Testis (tissue), 3 donors: ENCODE results near the gene SYDE1. TPM values are rescaled to one million over a fixed set of nuclear protein-coding genes. Genes with fewer than 3 reads are reported as not detected.

Source experiments
- DNase-seq: peaks from one replicate; pipeline ENCODE4 v3.0.0-alpha.2; 2019
- H3K27ac ChIP-seq, 2 donors: fragments of 200-600 bp; sonication (generic); one replicate each; pipeline ENCODE4 v1.5.1; 2019
- H3K27me3 ChIP-seq: fragments of 200-600 bp; sonication (generic); one replicate; pipeline ENCODE4 v1.5.1; 2019
- H3K36me3 ChIP-seq: fragments of 200-600 bp; sonication (generic); one replicate; pipeline ENCODE4 v1.5.1; 2017; ENCODE audit warnings: low read depth; ENCODE audit errors: missing control alignments
- H3K4me1 ChIP-seq: fragments of 200-600 bp; sonication (generic); one replicate; pipeline ENCODE4 v1.5.1; 2019
- H3K4me3 ChIP-seq, 2 donors: fragments of 200-600 bp; sonication (generic); one replicate each; pipeline ENCODE4 v1.5.1; 2017 to 2019
- H3K9me3 ChIP-seq: fragments of 200-600 bp; sonication (generic); one replicate; pipeline ENCODE4 v1.5.1; 2017
- POLR2A ChIP-seq: fragments of 450-650 bp; IDR thresholded peaks from one replicate; pipeline ENCODE4 v1.6.1; 2017; ENCODE audit warnings: antibody characterized with exemption, mild to moderate bottlenecking, moderate library complexity
- WGBS, 2 donors: methylation state at CpG; one replicate each; pipeline ENCODE4 v1.1.5; 2018; 5-methylcytosine and 5-hydroxymethylcytosine counted together
- intact Hi-C: fragments of 100-400 bp; cut with DNase I; formaldehyde crosslinking; loops from one replicate; pipeline ENCODE4 v1.15.1; 2023; ENCODE audit warnings: low total_unique reads
- polyA plus RNA-seq: library from polyadenylated mRNA; stranded (reverse); fragments of 350-450 nt; fragmentation: Illumina TruSeq; extraction: RNeasy Lipid Tissue Mini Kit (QIAGEN cat#74804); gene quantifications from one replicate; pipeline ENCODE4 v1.2.3, GENCODE V29; 2014; ENCODE audit warnings: low read depth, low replicate concordance; ENCODE audit not compliant: insufficient read depth
- total RNA-seq, 2 donors: library from RNA; depleted of rRNA; stranded (reverse); fragments of >200 nt; gene quantifications; one replicate each; pipeline ENCODE4 v1.2.3, GENCODE V29; 2016
- TF ChIP-seq, protein P1 (sequence below), 3 experiments: fragments of 450-650 bp in 2 of 3; fragments of 200-600 bp in 1 of 3; sonication (generic) in 1 of 3; IDR thresholded peaks; one replicate each; pipeline ENCODE4 v1.5.1; 2016 to 2019; ENCODE audit warnings: antibody characterized with exemption in 3 of 3, mild to moderate bottlenecking in 2 of 3, moderate library complexity in 1 of 3

SYDE1 gene
- total and polyA plus RNA-seq, 3 donors from 2014 or later: 6.7 to 12.3 (median 9.3) TPM

DNA sequence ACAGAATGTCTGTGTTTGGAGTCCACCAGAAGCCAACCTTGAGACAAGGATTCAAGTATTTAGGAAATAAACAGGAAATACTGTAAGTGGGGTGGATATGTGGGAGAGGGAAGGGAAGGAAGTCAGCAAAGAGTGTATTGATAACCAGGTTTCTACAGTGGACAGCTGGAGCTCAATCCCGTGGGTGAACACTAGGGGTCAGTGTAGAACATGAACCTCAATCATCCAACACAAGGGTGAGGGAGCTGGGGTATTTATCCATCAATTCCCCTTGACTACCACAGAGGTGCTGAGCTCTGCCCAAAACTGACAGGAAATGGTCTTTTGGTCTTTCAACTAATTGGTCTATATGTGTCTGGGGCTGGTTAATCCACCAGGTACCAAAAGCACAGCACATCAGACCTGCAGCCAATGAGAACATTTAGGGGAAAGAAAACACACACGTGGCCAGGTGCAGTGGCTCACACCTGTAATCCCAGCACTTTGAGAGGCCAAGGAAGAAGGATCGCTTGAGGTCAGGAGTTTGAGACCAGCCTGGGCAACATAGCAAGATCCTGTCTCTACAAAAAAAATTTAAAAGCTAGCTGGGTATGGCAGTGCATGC lies 5.6 kb upstream of the SYDE1 start:
- WGBS, 2 donors: 64 to 69% methylated on average over 3 of the region's 3 CpGs
- no peak for TF ChIP-seq POLR2A
- TF ChIP-seq, protein P1, sequence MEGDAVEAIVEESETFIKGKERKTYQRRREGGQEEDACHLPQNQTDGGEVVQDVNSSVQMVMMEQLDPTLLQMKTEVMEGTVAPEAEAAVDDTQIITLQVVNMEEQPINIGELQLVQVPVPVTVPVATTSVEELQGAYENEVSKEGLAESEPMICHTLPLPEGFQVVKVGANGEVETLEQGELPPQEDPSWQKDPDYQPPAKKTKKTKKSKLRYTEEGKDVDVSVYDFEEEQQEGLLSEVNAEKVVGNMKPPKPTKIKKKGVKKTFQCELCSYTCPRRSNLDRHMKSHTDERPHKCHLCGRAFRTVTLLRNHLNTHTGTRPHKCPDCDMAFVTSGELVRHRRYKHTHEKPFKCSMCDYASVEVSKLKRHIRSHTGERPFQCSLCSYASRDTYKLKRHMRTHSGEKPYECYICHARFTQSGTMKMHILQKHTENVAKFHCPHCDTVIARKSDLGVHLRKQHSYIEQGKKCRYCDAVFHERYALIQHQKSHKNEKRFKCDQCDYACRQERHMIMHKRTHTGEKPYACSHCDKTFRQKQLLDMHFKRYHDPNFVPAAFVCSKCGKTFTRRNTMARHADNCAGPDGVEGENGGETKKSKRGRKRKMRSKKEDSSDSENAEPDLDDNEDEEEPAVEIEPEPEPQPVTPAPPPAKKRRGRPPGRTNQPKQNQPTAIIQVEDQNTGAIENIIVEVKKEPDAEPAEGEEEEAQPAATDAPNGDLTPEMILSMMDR (IDR thresholded peaks at IDR 0.05): peak in 2 of 3 experiments; percentile 56 to 63
- Histone ChIP-seq H3K9me3 (no peaks in the 10 kb centered on the region), H3K27me3 (no peaks in the 10 kb centered on the region), H3K4me1 (no peaks in the 10 kb centered on the region), H3K36me3 (no peaks in the 10 kb centered on the region), H3K27ac (no peak overlapping the region), H3K4me3 (no peak overlapping the region)
- peak; percentile 72 for DNase-seq
- intact Hi-C loops: no loop called here

DNA sequence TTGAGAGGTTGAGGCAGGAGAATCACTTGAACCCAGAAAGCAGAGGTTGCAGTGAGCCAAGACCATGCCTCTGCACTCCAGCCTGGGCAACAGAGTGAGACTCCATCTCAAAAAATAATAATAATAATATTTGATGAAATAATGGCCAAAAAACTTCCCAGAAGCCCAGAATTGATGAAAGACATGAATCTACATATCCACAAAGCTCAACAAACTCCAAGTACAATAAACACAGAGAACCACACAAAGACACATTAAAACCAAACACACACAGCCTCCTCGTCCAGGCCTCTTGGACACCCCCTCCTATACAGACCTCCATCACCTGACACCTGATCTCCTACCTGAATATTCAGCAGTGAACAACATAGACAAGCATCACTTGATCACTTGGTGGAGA lies 3.2 kb upstream of the SYDE1 start:
- intact Hi-C loops: no loop called here
- Histone ChIP-seq H3K4me1 (peaks cover 12% of the 10 kb centered on the region), H3K27ac (no peak overlapping the region), H3K4me3 (no peak overlapping the region), H3K36me3 (no peaks in the 10 kb centered on the region), H3K27me3 (no peaks in the 10 kb centered on the region), H3K9me3 (no peaks in the 10 kb centered on the region)
- WGBS, 2 donors: 92 to 100% methylated on average over 1 of the region's 1 CpG
- TF ChIP-seq POLR2A: no peak
- TF ChIP-seq, protein P1 (IDR thresholded peaks at IDR 0.05): no peak
- DNase-seq: no peak

DNA sequence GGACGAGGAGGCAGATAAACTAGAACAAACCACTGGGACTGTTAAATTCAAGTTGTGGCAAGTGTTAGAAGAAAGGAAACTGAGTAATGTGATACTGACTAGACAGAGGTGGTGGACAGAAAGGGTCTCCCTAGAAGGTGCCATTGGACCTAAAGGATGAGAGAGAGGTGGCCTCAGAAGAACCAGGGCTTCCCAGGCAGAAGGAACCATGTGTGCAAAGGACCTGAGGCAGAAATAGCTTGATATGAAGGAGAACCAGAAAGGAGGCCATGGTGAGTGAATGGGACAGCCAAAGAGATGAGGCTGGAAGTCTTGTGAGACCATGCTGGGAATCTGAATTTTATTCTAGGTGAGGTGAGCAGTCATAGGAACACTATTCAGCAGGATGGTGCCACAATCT lies 2.8 kb upstream of the SYDE1 start:
- H3K9me3 ChIP-seq: no peaks in the 10 kb centered on the region
- intact Hi-C loops: no loop called here
- peaks cover 12% of the 10 kb centered on the region for H3K4me1 ChIP-seq
- H3K27ac ChIP-seq: no peak overlapping the region
- TF ChIP-seq, protein P1 (IDR thresholded peaks at IDR 0.05): no peak
- no peak for TF ChIP-seq POLR2A
- H3K27me3 ChIP-seq: no peaks in the 10 kb centered on the region
- no peak overlapping the region for H3K4me3 ChIP-seq
- 94 to 100% methylated on average over 1 of the region's 1 CpG for WGBS, 2 donors
- no peak for DNase-seq
- no peaks in the 10 kb centered on the region for H3K36me3 ChIP-seq

DNA sequence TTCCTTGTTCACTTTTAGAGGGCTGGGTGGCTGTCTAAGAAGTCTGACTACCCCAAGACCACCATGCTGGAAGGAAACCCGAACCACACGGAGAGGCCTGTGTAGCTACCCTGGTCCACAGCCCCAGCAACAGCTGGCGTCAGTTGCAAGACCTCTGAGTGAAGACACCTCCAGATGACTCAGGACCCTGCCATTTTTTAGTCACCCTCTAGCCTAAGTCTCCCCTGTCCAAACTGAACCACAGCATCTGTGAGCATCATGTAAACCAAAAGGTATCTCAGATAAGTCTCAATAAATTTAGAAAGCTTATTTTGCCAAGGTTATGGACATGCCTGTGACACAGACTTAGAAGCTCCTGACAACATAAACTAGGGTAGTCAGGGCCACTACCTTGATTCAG lies 2.2 kb upstream of the SYDE1 start:
- no peaks in the 10 kb centered on the region for H3K27me3 ChIP-seq
- WGBS, 2 donors: 89 to 95% methylated on average over 3 of the region's 3 CpGs
- no peak overlapping the region for H3K4me3 ChIP-seq
- intact Hi-C loops: no loop called here
- DNase-seq: no peak
- peaks cover 12% of the 10 kb centered on the region for H3K4me1 ChIP-seq
- no peak overlapping the region for H3K27ac ChIP-seq
- no peaks in the 10 kb centered on the region for H3K36me3 ChIP-seq
- no peaks in the 10 kb centered on the region for H3K9me3 ChIP-seq
- TF ChIP-seq POLR2A: no peak
- TF ChIP-seq, protein P1 (IDR thresholded peaks at IDR 0.05): no peak
